Colonic mucosa (tissue), 4 donors: Measurements from ENCODE around the gene HAND1. TPM values are rescaled to one million over a fixed set of nuclear protein-coding genes. Genes with fewer than 3 reads are reported as not detected.

Source experiments
- DNase-seq: peaks from one replicate; pipeline ENCODE4 v3.0.0-alpha.2; 2020
- H3K27ac ChIP-seq: fragments of 200-600 bp; one replicate; pipeline ENCODE4 v1.8.0; 2021
- H3K27me3 ChIP-seq: fragments of 200-600 bp; one replicate; pipeline ENCODE4 v1.8.0; 2021
- H3K36me3 ChIP-seq: fragments of 200-600 bp; one replicate; pipeline ENCODE4 v1.8.0; 2021
- H3K4me1 ChIP-seq: fragments of 200-600 bp; one replicate; pipeline ENCODE4 v1.8.0; 2021; ENCODE audit warnings: mild to moderate bottlenecking
- H3K4me3 ChIP-seq: fragments of 200-600 bp; one replicate; pipeline ENCODE4 v1.8.0; 2021
- H3K9ac ChIP-seq, 2 donors: one replicate each; pipeline ENCODE4 v1.7.0; 2013; ENCODE audit warnings: control low read depth in 2 of 2, low read depth in 2 of 2, low read length in 2 of 2
- H3K9me3 ChIP-seq: fragments of 200-600 bp; one replicate; pipeline ENCODE4 v1.8.0; 2021
- CTCF ChIP-seq: fragments of 200-600 bp; IDR thresholded peaks from one replicate; pipeline ENCODE4 v1.8.0; 2022; ENCODE audit warnings: antibody characterized with exemption, mild to moderate bottlenecking
- intact Hi-C: fragments of 100-400 bp; cut with DNase I; formaldehyde crosslinking; loops from one replicate; pipeline ENCODE4 v1.14.1; 2022
- total RNA-seq, 2 donors: library from RNA; stranded (reverse); fragmentation: NEBNext Ultra II Directional in 1 of 2; extraction: Animal tissue kit (Norgen Biotek cat#: 25700) in 1 of 2; gene quantifications; one replicate each; pipeline ENCODE4 v1.2.1, GENCODE V29; 2021
- donor health status: healthy.
- donor health status: DM: no; HTN: no; CAD: no.
- donor health status: DM: no; HTN: no; CAD: no.

The HAND1 gene
- total RNA-seq, 2 donors from 2014 or later: 4.6 TPM; not detected in 1

DNA sequence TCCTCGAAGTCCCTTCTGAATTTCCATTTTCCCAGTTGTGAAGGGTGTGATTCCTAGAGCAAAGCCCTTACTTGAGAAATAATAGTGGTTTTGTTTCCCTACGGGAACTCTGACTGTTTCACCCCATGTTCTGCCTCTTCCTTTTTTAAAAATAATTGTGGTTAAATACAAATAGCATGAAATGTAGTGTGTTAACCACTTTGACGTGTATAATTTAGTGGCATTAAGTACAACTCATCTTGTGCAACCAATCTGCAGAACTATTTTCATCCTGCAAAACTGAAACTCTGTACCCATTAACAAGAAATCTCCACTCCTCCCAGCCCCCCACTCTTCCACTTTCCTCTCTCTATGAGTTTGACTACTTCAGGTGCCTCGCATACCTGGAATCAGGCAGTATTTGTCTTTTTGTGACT, 35.6 kb upstream of the HAND1 start:
- Histone ChIP-seq H3K4me3 (no peak overlapping the region), H3K27me3 (no peaks in the 10 kb centered on the region), H3K4me1 (no peaks in the 10 kb centered on the region), H3K9me3 (no peaks in the 10 kb centered on the region), H3K27ac (no peak overlapping the region), H3K9ac (no peak overlapping the region), H3K36me3 (no peaks in the 10 kb centered on the region)
- no peak for TF ChIP-seq CTCF
- intact Hi-C loops: no loop called here
- DNase-seq: no peak

DNA sequence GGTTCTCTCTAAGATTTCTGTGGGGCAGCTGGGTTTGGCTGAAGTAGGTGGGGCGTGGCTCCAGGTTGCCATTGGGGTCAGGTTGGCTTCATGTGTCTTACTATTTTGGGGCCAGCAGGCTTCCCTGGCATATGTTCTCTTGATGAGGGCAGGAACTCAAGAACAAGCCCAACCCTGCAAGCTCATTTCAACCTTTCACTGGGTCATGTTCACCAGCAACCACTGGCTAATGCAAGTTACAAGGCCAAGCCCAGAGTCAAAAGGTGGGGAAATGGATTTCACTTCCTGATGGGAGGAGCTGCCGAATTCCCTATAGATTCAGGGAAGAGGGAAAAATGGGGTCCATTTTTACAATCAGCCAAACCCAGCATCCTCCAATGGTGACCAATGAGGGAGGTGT, 34.0 kb upstream of the HAND1 start:
- no peaks in the 10 kb centered on the region for H3K9me3 ChIP-seq
- no peaks in the 10 kb centered on the region for H3K27me3 ChIP-seq
- no peak overlapping the region for H3K4me3 ChIP-seq
- H3K27ac ChIP-seq: no peak overlapping the region
- intact Hi-C loops: no loop called here
- no peaks in the 10 kb centered on the region for H3K4me1 ChIP-seq
- DNase-seq: no peak
- TF ChIP-seq CTCF: no peak
- no peak overlapping the region for H3K9ac ChIP-seq
- no peaks in the 10 kb centered on the region for H3K36me3 ChIP-seq

DNA sequence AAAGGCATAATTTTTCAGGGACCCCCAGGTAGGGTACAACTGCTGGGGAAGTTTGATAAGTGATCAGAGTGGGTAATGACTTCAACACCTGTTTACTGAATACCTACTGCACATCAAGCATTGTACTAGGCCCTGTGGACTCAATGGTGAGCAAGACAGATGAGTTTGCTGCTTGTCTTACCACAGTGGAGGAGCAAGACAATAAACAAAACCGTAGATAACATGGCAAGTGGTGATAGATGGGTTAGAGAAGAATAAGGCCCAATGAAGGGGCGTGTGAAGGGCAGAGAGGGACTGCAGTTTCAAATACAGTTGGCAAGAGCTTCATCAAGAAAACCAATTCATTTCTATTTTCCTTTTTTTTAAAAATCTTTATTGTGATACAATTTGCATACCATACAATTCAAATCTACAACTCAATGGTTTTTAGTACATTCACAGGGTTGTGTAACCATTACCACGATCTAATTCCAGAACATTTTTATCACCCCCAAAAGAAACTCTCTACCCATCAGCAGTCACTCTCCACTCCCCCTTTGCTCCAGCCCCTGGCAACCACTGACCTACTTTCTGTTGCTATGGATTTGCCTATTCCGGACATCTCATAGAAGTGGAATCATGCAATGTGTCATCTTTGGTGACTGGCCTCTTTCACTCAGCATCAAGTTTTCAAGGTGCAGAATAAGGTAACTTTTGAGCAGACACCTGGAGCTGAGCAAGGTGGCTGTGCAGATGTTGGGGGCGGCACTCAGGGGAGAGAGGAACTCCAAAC, 31.9 kb upstream of the HAND1 start:
- H3K27ac ChIP-seq: no peak overlapping the region
- H3K36me3 ChIP-seq: no peaks in the 10 kb centered on the region
- no peaks in the 10 kb centered on the region for H3K27me3 ChIP-seq
- no peak overlapping the region for H3K9ac ChIP-seq
- H3K4me1 ChIP-seq: no peaks in the 10 kb centered on the region
- TF ChIP-seq CTCF: no peak
- DNase-seq: no peak
- intact Hi-C loops: no loop called here
- H3K9me3 ChIP-seq: no peaks in the 10 kb centered on the region
- no peak overlapping the region for H3K4me3 ChIP-seq

- no peaks in the 10 kb centered on the region for H3K27me3 ChIP-seq
These were observed 30.1 kb upstream of the HAND1 start for GRCh38 chr5:154508114-154508513.

DNA sequence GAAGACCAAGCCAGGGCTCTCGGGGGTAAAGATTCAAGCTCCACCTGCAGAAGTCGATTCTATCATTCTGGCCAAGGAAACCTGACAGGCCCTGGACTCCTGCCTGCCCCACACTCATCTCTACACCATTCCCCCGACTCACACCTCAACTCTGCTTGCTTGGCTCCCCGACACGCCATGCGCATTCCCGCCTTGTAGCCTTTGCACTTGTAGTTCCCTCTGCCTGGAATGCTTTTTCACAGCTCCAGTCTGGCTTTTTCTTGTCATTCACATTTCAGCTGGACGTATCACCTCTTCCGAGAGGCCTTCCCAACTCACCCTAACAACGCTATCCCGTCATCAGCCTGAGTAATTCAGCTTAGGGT, 28.7 kb upstream of the HAND1 start:
- H3K4me1 ChIP-seq: no peaks in the 10 kb centered on the region
- intact Hi-C loops: no loop called here
- no peaks in the 10 kb centered on the region for H3K27me3 ChIP-seq
- TF ChIP-seq CTCF: no peak
- no peaks in the 10 kb centered on the region for H3K36me3 ChIP-seq
- H3K4me3 ChIP-seq: no peak overlapping the region
- DNase-seq: no peak
- H3K27ac ChIP-seq: no peak overlapping the region
- H3K9me3 ChIP-seq: no peaks in the 10 kb centered on the region
- H3K9ac ChIP-seq: no peak overlapping the region

More at GRCh38 chr5:154508114-154508513, 30.1 kb upstream of the HAND1 start:
- Histone ChIP-seq H3K4me3 (no peak overlapping the region), H3K9me3 (no peaks in the 10 kb centered on the region), H3K4me1 (no peaks in the 10 kb centered on the region), H3K27ac (no peak overlapping the region), H3K9ac (no peak overlapping the region), H3K36me3 (no peaks in the 10 kb centered on the region)
- TF ChIP-seq CTCF: no peak
- intact Hi-C loops: no loop called here
- DNase-seq: no peak
